ENCODE data around the gene TAF6L. TPM values are rescaled to one million over a fixed set of nuclear protein-coding genes. Genes with fewer than 3 reads are reported as not detected.
"Not testable (repeated sequence)": the region's sequence is repeated elsewhere in the genome, so short reads cannot be mapped to it uniquely, and the experiment has no call there.

TAF6L gene
- polyA plus RNA-seq, 3 donors, result 27.9 to 30.9 (median 28.4) TPM

DNA sequence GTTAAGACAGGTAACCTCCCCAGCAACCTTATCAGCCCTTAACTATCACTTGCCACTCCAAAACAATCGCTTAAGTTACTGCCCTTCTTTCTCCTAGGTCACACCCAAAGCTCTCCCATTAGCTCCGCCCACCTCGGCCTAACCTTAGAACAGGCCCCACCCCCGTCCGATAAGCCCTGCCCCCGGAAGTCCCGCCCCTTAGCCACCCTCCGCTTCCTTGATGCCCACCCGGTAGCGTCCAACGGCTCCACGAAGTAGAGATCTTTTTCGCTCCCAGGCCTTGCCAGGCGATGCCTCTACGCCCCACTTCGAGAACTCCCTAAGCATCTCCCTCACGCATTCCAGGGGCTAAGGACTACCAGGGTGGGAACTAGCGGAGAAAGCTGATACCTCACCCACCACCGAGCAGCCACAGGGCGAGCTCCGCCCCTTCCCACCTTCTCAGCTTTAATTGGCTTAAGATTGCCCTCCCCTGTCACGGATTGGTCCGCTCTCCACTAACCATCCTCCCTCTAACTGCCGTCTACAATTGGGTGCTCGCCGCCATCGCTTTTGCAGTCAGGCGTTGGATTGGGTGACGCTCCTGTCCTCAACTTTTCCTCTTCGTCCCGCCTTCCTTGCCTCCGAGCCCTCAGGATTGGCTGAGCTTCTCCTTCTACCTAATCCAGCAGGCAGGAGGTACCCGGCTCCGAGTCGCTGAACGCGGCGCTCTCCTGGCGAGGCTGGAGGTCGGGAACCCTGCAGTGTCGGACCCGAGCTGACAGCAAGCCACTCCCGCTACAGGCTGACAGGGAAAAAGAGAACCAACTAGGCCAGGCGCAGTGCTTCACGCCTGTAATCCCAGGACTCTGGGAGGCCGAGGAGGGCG lies 17.2 kb upstream of the TAF6L start, which contains the start of gene ZBTB3:
Gene ZBTB3, minus strand, starts transcription at position 425 of the 868 bp plus-strand sequence. CDS start 496 bp downstream, outside the sequence.
- peak; percentile 95 to 97 (median 96) for DNase-seq (ENCODE audit: low read depth in 3 of 3, low spot score in 2 of 3)

DNA sequence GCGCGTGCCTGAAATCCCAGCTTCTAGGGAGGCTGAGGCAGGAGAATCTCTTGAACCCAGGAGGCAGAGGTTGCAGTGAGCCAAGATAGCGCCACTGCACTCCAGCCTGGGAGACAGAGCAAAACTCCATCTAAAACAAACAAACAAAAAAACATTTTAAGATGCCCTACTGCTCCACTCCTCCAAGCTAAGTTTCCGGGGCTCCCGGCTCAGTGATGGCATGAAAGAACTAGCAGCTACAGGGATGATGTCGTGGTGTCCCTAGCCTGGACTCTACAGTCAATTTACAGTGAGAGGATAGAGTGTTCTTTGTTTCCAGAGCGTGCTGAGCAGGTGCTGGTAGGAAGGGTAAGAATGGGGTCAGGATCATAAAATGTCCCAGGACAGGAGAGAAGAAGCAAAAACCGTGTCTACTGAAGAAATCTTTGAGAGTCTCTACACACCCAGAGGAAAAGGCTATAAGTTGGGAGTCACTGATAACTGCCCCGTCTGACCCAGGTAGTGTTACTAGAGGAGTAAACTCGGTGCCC lies 16.0 kb upstream of the TAF6L start:
- no peak for DNase-seq (ENCODE audit: low read depth in 3 of 3, low spot score in 2 of 3)

DNA sequence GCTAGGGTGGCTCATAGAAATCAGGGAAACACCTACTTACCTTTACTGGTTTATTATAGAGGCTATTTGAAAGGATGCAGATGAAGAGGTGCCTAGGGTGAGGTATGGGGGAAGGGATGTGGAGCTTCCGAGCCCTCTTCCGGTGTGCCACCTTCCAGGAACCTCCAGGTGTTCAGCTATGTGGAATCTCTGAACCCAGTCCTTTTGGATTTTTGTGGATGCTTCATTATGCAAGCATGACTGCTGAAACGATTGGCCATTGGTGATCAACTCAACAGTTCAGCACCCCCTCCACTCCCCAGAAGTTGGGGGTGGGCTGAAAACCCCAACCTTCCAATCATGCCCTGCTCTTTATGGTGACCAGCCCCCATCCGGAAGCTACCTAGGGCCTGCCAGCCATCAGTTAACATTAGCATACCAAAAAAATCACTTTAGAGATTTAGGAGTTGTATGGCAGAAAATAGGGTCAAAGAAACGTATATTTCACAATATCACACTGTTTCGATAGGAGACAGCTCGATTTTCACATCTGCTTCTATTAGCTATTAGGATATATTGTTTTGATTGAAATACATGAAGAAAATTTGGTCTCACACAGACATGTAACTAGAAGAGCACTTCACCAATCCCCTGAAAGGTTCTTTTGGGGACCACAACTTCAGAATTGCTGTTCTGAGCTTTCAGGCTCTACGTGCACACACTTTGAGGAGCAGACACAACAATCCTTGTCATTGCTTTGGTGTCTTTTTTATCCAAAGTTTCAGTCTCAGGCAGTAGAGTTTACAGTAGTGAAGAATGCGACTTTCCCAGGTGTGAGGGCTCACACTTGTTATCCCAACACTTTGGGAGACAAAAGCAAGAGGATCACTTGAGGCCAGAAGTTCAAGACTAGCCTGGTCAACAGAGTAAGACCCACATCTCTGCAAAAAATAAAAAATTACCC lies 13.1 kb upstream of the TAF6L start:
- no peak for DNase-seq (ENCODE audit: low read depth in 3 of 3, low spot score in 2 of 3)

DNA sequence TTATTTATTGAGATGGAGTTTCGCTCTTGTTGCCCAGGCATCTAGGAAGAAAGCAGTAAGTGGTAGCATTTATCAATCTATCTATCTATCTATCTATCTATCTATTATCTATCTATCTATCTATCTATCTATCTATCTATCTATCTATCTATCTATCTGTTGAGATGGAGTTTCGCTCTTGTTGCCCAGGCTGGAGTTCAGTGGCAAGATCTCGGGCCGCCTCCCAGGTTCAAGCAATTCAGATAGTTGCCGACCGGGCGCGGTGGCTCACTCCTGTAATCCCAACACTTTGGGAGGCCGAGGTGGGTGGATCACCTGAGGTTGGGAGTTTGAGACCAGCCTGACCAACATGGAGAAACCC lies 10.3 kb upstream of the TAF6L start:
- DNase-seq (ENCODE audit: low read depth in 3 of 3, low spot score in 2 of 3), result not testable (repeated sequence)

DNA sequence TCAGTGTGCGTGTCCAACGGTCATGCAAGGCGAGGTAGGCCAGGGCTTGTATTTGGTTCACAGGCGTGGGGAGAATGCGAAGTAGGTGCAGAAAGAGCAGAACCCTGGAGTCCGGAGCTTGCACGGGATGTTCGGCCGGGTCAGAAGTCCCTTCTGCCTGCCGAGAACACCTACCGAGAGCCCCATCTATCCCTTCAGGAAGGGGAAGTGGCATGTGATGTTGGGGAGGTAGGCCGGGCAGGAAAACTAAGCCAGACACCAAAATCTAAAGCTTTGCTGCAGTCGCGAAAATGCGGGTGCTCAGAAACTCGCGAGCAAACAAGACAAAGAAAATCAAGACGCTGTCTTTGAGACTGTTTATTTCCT lies 435 bp upstream of the TAF6L start:
- DNase-seq (ENCODE audit: low read depth in 3 of 3, low spot score in 2 of 3), result no peak

DNA sequence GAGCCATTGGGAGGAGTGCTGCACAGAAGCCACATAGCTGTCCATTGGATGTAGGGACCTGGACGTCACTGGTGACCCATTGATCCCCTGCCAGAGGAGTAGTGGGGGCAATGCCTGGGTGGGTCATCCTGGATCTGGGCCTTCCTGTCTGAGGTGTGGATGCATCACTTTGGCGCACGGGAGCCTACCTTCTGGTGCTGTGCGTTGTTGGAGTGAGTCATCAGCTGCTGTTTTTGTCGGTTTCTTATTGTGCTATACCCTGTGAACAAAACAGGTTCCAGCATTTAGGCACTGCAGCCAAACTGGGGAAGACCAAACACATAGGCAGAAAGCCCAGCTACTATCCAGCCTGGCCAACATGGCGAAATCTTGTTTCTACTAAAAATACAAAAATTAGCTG lies 3.2 kb downstream of the TAF6L start:
- DNase-seq (ENCODE audit: low read depth in 3 of 3, low spot score in 2 of 3), result no peak

DNA sequence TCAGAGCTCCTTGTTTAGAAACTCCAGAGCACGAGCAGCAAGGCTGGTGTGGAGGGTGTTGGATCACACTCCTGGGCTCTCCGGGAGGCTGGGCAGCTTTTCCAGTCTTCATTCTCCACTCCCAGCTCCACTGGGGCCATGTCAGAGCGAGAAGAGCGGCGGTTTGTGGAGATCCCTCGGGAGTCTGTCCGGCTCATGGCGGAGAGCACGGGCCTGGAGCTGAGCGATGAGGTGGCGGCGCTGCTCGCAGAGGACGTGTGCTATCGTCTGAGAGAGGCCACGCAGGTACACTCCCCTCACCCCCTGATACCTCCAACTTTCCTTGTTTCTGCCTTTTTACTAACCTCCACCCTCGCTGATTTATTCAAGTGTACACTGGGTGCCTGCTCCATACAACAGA lies 4.5 kb downstream of the TAF6L start:
- DNase-seq (ENCODE audit: low read depth in 3 of 3, low spot score in 2 of 3), result no peak

DNA sequence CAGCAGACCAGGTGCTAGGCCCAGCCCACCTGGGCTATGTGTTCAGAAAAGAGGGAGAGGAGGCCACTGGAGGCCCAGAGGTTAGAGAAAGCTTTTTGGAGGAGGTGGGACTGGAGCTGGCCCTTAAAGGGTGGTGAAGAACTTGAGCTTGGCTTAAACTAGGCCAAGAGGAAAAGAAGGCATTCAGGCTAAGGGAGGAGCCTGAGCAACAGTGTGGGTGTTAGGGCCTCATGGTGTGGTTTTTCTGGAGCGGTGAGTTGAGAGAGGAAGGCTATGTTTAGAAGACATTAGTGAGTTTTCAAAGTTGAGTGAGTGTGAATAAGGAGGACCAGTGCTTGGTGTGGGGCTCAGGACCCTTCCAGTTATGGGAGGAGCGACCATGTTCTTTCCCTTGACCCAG lies 6.2 kb downstream of the TAF6L start:
- DNase-seq (ENCODE audit: low read depth in 3 of 3, low spot score in 2 of 3), result no peak

DNA sequence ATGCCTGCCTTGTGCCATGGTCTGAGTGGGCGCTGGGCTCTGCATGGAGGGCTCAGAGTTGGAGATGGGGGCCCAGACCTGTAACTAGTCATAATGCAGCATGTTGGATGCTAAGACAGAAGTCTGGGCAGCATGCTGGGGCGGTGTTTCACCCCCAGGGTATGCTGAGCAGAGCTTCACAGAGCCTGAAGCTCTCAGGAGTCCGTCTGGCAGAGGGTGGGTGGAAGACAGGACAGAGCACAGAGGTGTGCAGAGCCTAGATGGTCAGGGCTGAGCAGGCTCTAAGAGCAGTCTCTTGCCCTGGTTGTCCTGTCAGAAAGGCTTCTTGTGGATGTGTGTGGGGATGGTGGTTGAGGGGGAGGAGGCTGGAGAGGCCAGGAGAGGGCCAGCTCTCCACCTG lies 7.2 kb downstream of the TAF6L start:
- no peak for DNase-seq (ENCODE audit: low read depth in 3 of 3, low spot score in 2 of 3)

DNA sequence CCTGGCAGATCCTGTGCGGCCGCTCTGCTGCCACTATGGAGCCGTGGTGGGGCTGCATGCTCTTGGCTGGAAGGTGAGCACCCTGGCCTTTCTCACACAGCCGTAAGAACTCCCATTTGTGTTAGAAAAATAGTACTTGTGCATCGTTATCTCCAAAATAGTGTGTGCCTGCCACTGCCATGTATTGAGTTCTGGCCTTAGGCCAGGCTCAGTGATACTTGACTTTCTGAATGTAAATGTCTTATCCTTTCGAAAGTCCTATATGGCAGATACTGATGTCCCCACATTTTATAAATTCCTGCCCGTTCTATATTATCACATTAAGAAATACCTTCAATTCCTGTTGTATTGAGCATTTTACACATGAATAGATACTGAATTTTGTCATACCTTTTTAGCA lies 11.6 kb downstream of the TAF6L start:
- no peak for DNase-seq (ENCODE audit: low read depth in 3 of 3, low spot score in 2 of 3)

DNA sequence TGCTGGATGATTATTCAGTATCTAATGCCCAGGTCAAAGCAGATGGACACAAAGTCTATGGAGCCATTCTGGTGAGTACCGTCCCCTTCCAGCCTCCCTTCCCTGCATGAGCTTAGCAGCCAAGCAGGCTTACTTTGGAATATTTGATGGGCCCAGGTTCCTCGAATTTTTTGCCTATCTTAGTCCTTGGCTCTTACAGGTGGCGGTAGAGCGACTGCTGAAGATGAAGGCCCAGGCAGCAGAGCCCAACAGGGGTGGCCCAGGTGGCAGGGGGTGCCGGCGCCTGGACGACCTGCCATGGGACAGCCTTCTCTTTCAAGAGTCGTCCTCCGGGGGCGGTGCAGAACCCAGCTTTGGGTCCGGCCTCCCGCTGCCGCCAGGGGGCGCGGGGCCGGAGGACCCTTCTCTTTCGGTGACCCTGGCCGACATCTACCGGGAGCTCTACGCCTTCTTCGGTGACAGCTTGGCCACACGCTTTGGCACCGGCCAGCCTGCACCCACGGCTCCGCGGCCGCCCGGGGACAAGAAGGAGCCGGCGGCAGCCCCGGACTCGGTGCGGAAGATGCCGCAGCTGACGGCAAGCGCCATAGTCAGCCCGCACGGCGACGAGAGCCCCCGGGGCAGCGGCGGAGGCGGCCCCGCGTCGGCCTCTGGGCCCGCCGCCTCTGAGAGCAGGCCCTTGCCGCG lies 15.3 kb downstream of the TAF6L start:
- DNase-seq (ENCODE audit: low read depth in 3 of 3, low spot score in 2 of 3), result peak; percentile 71 to 87 (median 83)

DNA sequence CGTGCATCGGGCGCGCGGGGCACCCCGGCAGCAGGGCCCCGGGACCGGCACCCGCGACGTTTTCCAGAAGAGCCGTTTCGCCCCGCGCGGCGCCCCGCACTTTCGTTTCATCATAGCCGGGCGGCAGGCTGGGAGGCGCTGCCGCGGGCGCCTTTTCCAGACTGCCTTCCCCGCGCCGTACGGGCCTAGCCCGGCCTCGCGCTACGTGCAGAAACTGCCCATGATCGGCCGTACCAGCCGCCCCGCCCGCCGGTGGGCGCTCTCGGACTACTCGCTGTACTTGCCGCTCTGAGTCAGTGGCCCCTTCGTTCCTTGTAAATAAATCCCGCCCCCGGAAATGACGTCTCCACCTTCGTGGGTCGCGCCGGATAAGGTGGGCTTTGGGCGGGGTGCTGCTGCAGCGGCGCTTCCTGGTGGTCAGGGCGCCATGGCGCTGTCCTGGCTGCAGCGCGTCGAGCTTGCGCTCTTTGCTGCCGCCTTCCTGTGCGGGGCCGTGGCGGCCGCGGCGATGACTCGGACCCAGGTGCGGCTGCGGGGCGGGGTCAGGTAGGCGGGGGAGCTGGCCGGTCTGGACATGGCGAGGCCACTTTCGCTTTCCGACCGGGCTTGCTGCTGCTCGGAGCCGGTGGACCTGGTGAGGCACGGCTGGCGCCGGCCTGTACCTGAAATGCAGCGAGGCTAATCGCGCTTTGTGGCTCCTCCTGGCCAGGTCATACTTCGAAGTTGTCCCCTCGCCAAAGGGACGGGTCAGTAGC lies 16.0 kb downstream of the TAF6L start, which contains the start of gene TMEM179B:
Gene TMEM179B, plus strand, starts transcription at position 398 of the 755 bp plus-strand sequence. Its CDS starts 30 bp downstream, at position 428.
- peak; percentile 95 to 98 (median 98) for DNase-seq (ENCODE audit: low read depth in 3 of 3, low spot score in 2 of 3)

DNA sequence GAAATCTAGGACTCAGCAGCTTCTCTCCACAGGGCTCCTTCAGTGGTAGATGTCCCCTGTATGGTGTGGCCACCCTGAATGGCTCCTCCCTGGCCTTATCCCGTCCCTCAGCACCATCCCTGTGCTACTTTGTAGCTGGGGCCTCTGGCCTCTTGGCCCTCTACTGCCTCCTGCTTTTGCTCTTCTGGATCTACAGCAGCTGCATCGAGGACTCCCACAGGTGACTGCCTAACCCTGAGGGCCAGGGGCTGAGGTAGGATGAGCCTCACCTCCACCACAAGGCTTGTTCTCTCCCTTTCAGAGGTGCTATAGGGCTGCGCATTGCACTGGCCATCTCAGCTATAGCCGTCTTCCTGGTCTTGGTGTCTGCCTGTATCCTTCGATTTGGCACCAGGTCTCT lies 17.8 kb downstream of the TAF6L start:
- no peak for DNase-seq (ENCODE audit: low read depth in 3 of 3, low spot score in 2 of 3)

DNA sequence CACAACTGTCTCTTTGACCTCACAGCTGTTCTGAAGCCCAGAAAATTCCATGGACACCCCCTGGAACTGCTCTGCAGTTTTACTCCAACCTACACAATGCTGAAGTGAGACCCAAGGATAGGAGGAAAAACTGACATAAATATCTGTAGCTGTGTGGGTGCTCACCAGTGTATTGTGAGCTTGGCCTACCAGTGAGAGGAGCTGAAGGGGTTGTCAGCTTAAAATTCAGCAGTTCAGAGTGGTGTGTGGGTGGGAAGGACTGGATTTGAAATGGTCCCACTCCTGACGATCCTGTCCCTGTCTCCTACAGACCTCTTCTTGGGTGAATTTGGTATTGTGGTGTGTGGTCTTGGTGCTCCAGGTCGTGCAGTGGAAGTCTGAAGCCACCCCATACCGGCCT lies 18.4 kb downstream of the TAF6L start:
- DNase-seq (ENCODE audit: low read depth in 3 of 3, low spot score in 2 of 3), result no peak

DNA sequence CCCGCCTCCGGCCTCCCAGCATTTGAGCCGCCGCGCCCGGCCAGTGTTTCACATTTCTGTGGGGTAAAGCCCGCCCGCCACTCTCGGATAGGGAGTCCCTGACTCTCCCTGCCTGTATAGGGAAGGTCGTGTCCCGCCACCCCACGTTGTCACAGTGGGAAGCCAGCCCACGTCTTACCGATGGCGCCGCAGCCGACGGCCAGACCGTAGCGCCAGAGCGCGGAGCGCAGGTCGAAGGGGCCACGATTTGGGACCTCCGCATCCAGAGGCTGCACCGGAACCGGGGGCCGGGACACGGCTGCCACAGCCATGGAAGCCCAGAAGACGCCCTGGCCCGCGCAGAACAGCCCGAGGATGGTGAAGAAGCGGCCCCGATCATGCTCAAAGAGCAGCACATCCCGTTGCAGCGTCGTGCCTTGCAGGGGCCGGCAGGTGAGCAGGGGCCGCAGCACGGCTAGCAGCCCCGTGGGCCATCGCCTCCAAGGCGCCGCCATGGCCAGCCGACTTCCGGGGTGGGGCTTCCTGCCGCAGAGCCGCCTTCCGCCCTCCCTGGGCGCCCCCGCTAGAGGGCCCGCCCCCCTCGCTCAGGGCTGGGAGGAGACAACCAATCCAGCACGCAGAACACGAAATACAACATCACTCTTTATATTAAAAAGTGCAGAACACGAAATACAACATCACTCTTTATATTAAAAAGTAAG lies 20.5 kb downstream of the TAF6L start, which contains the start of gene TMEM223:
Gene TMEM223, minus strand, starts transcription at position 506 of the 701 bp plus-strand sequence. Its CDS starts 12 bp downstream, at position 494.
- peak in 2 of 3 donors; percentile 43 to 75 for DNase-seq (ENCODE audit: low read depth in 3 of 3, low spot score in 2 of 3)

DNA sequence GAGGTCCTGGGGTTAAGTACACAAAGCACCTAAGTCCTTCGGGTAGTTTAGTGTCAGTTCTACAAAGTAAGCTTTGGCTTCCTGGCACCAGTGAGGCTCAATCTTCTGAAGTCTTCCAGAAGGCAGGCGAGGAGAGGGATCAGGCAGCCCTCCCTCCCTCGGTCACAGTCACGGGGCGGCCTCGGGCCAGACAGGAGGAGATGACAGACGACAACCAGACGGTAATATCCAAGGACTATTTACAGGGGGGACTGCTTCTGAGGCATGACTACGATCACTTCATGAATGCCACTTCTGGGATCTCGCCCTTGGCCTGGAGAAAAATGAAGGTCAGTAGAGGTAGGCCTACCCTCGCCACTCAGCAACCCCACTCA lies 21.0 kb downstream of the TAF6L start:
- no peak for DNase-seq (ENCODE audit: low read depth in 3 of 3, low spot score in 2 of 3)

DNA sequence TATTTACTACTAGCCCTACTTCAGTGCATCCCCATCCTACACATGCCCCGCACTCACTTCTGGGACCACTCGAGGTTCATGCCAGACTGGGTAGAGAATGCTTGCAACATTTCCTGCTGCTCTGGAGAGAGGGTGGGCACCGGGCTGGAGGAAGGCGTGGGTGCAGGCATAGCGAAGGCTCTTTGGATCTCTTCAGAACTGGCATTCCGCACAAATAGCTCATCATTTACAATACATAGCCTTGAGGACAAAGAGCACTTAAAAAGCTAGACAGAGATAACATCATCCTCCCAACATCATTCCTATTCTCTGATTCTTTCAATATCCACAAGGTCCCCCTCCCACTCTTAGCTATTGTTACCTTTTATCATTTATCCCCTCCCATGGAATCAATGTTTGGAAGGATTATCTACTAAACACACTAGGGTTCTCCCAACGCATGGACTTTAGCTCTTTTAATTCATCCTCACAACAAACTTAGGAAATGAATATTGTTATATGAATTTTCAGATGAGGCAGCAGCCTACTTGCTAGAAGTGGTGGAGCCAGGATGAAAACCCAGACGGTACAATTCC lies 23.1 kb downstream of the TAF6L start:
- no peak for DNase-seq (ENCODE audit: low read depth in 3 of 3, low spot score in 2 of 3)

DNA sequence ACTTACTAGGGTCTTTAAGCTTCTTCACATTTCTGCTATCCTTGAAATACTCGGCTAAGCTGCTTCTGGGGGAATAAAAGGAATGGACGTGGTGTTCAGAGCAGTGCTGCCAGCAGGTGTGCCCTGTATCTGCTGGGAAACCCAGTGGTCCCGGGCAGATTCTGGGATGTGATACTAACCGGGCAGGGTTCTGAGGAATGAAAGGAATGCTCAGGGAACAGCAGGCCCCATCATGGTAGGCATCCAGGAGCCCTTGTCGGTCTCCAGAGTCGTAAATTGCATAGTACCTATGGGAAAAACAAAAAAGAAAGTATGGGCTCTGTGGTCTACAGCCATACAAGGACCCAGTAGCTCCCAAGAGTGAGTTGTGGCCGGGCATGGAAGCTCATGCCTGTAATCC lies 25.1 kb downstream of the TAF6L start:
- DNase-seq (ENCODE audit: low read depth in 3 of 3, low spot score in 2 of 3), result no peak

DNA sequence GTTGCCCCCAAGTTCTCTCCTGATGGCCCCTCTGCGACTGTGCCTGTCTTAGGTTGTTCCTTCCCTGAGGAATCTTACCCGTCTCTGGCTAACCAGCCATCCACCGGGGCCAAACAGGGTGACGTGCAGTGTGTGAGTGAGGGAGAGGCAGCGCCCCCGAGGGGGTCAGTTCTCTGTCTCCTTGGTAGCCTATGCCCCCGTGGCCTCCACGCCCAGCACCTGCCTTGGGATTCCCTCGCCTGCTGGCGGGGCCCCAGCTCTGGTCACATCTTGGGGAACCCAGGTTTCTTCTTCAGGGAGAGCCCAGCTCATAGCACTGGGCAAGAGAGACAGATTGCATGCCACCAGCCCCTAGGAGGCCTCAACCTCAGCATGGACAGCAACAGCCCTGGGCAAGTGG lies 28.3 kb downstream of the TAF6L start:
- DNase-seq (ENCODE audit: low read depth in 3 of 3, low spot score in 2 of 3), result no peak
